GM23338 (cell line): ENCODE results near the gene AHCYL1. TPM values are rescaled to one million over a fixed set of nuclear protein-coding genes. Genes with fewer than 3 reads are reported as not detected.
A peak's percentile ranks its signal among the peaks of the same experiment; 100 is the strongest.

Experiments
- ATAC-seq: fragments of 200-7000 bp; cut with Tn5 transposase; 3 replicates; pipeline ENCODE4 v1.9.1; 2020
- DNase-seq: peaks from one replicate; pipeline ENCODE4 v3.0.0-alpha.2; 2015; ENCODE audit warnings: low spot score
- H2AFZ ChIP-seq: fragments of 200-600 bp; sonication (generic); 2 replicates; pipeline ENCODE4 v1.8.0; 2016; ENCODE audit warnings: antibody characterized with exemption, mild to moderate bottlenecking, moderate library complexity
- H3F3A ChIP-seq: fragments of 200-600 bp; sonication (generic); replicated peaks from 2 replicates; pipeline ENCODE4 v1.8.0; 2017; ENCODE audit warnings: antibody characterized with exemption, mixed run types, low read depth
- H3K27ac ChIP-seq: fragments of 200-600 bp; sonication (generic); 2 replicates; pipeline ENCODE4 v1.6.1; 2016; ENCODE audit warnings: low read depth
- H3K27me3 ChIP-seq: fragments of 200-600 bp; sonication (generic); 2 replicates; pipeline ENCODE4 v1.8.0; 2016; ENCODE audit warnings: mild to moderate bottlenecking, mixed run types, moderate library complexity; ENCODE audit not compliant: insufficient read depth
- H3K36me3 ChIP-seq: fragments of 200-600 bp; sonication (generic); 2 replicates; pipeline ENCODE4 v1.8.0; 2016; ENCODE audit warnings: mild to moderate bottlenecking; ENCODE audit not compliant: insufficient read depth
- H3K4me1 ChIP-seq: fragments of 200-600 bp; sonication (generic); 2 replicates; pipeline ENCODE4 v1.8.0; 2016; ENCODE audit warnings: mild to moderate bottlenecking, moderate library complexity; ENCODE audit not compliant: insufficient read depth
- H3K4me2 ChIP-seq: fragments of 200-600 bp; sonication (generic); 2 replicates; pipeline ENCODE4 v1.7.1; 2017; ENCODE audit warnings: mixed run types
- H3K4me3 ChIP-seq: fragments of 200-600 bp; sonication (generic); 2 replicates; pipeline ENCODE4 v1.6.1; 2016; ENCODE audit warnings: mixed run types
- H3K79me2 ChIP-seq: fragments of 200-600 bp; sonication (generic); replicated peaks from 2 replicates; pipeline ENCODE4 v1.8.0; 2017; ENCODE audit warnings: mild to moderate bottlenecking; ENCODE audit not compliant: insufficient read depth
- H3K9me2 ChIP-seq: fragments of 200-600 bp; sonication (generic); 2 replicates; pipeline ENCODE4 v1.8.0; 2017; ENCODE audit not compliant: insufficient read depth
- H4K20me1 ChIP-seq: fragments of 200-600 bp; sonication (generic); replicated peaks from 2 replicates; pipeline ENCODE4 v1.8.0; 2017; ENCODE audit warnings: mild to moderate bottlenecking; ENCODE audit not compliant: insufficient read depth
- H3K27ac Mint-ChIP-seq: 2 replicates; pipeline ENCODE4 v1.8.0; 2020; ENCODE audit warnings: inconsistent platforms, mild to moderate bottlenecking, moderate library complexity, mixed read lengths
- H3K27me3 Mint-ChIP-seq: 3 replicates; pipeline ENCODE4 v1.8.0; 2022; ENCODE audit warnings: low read depth, mild to moderate bottlenecking, moderate library complexity, mixed read lengths, inconsistent platforms; ENCODE audit not compliant: insufficient read depth, poor library complexity
- H3K36me3 Mint-ChIP-seq: 3 replicates; pipeline ENCODE4 v1.8.0; 2021; ENCODE audit warnings: low read depth, mild to moderate bottlenecking, inconsistent platforms, moderate library complexity, mixed read lengths
- H3K4me1 Mint-ChIP-seq: 3 replicates; pipeline ENCODE4 v1.8.0; 2020; ENCODE audit warnings: mild to moderate bottlenecking, inconsistent platforms, mixed read lengths
- H3K4me3 Mint-ChIP-seq: 3 replicates; pipeline ENCODE4 v1.8.0; 2021; ENCODE audit warnings: moderate library complexity, mild to moderate bottlenecking, inconsistent platforms, mixed read lengths
- H3K9me3 Mint-ChIP-seq: 3 replicates; pipeline ENCODE4 v1.8.0; 2020; ENCODE audit warnings: moderate library complexity, mild to moderate bottlenecking, inconsistent platforms, mixed read lengths
- CTCF ChIP-seq, 2 experiments: fragments of 200-600 bp in 1 of 2; sonication (generic) in 1 of 2; conservative IDR thresholded peaks; 2 replicates each; pipeline versions ENCODE4 v1.5.1 to v1.6.1; 2016 to 2017; ENCODE audit warnings: antibody characterized with exemption in 2 of 2, low read depth in 2 of 2, mild to moderate bottlenecking in 2 of 2, moderate library complexity in 1 of 2
- ETS1 ChIP-seq: IDR thresholded peaks from 2 replicates; pipeline ENCODE4 v1.6.1; 2016; ENCODE audit warnings: antibody characterized with exemption
- EZH2 ChIP-seq: fragments of 200-600 bp; sonication (generic); IDR thresholded peaks from one replicate; pipeline ENCODE4 v1.8.0; 2017; ENCODE audit warnings: antibody characterized with exemption, mild to moderate bottlenecking, low read depth; ENCODE audit not compliant: unreplicated experiment
- EZH2phosphoT487 ChIP-seq: fragments of 200-600 bp; sonication (generic); IDR thresholded peaks from one replicate; pipeline ENCODE4 v1.8.1; 2018; ENCODE audit warnings: antibody characterized with exemption; ENCODE audit not compliant: unreplicated experiment
- JUNB ChIP-seq: IDR thresholded peaks from one replicate; pipeline ENCODE4 v1.6.1; 2016; ENCODE audit warnings: antibody characterized with exemption; ENCODE audit not compliant: unreplicated experiment
- NANOG ChIP-seq: IDR thresholded peaks from 2 replicates; pipeline ENCODE4 v1.6.1; 2016; ENCODE audit warnings: antibody characterized with exemption, borderline replicate concordance
- POLR2AphosphoS5 ChIP-seq: IDR thresholded peaks from 2 replicates; pipeline ENCODE4 v1.6.1; 2016; ENCODE audit warnings: antibody characterized with exemption, low read depth
- STAT1 ChIP-seq: IDR thresholded peaks from one replicate; pipeline ENCODE4 v1.6.1; 2016; ENCODE audit warnings: antibody characterized with exemption; ENCODE audit not compliant: unreplicated experiment
- ZNF331 ChIP-seq: fragments of 250-450 bp; sonication (Bioruptor Pico); IDR thresholded peaks from 2 replicates; pipeline ENCODE4 v1.5.0; 2020; ENCODE audit warnings: low read depth, mild to moderate bottlenecking, moderate library complexity
- ZNF462 ChIP-seq: fragments of 250-450 bp; sonication (Bioruptor Pico); IDR thresholded peaks from 2 replicates; pipeline ENCODE4 v1.5.0; 2020; ENCODE audit warnings: mild to moderate bottlenecking, moderate library complexity
- polyA plus RNA-seq: library from polyadenylated mRNA; unstranded; fragments of >200 nt; fragmentation: Nextera tagmentation; extraction: Ambion mirVana; gene quantifications from 2 replicates; pipeline ENCODE4 v1.2.1, GENCODE V29; 2016
- total RNA-seq: library from RNA; depleted of rRNA; stranded (reverse); fragments of >200 nt; shearing (Covaris generic); gene quantifications from 2 replicates; pipeline ENCODE4 v1.2.3, GENCODE V29; 2014

AHCYL1 gene
- total and polyA plus RNA-seq, 2 experiments from 2014 or later = 63.3 to 70.0 TPM

- Histone ChIP-seq H3K4me2 (peak overlapping the region; percentile 36), H3K79me2 (no peaks in the 10 kb centered on the region), H3K4me3 (no peak overlapping the region), H3F3A (no peaks in the 10 kb centered on the region), H4K20me1 (no peaks in the 10 kb centered on the region), H3K27me3 (peaks cover 60% of the 10 kb centered on the region), H3K9me2 (no peaks in the 10 kb centered on the region), H2AFZ (no peak overlapping the region), H3K4me1 (peaks cover 26% of the 10 kb centered on the region), H3K36me3 (no peaks in the 10 kb centered on the region), H3K27ac (no peak overlapping the region)
- no peak overlapping the region for H3K4me3 Mint-ChIP-seq
- DNase-seq (no peak), ATAC-seq (peak; percentile 30)
- no peak for TF ChIP-seq JUNB
- no peak for TF ChIP-seq NANOG
- TF ChIP-seq ZNF331 (CRISPR knock-in tag) = no peak
- TF ChIP-seq EZH2 = no peak
- H3K4me1 Mint-ChIP-seq = peaks cover 39% of the 10 kb centered on the region
- no peaks in the 10 kb centered on the region for H3K9me3 Mint-ChIP-seq
- H3K27me3 Mint-ChIP-seq = peaks cover 39% of the 10 kb centered on the region
- H3K27ac Mint-ChIP-seq = no peak overlapping the region
- H3K36me3 Mint-ChIP-seq = no peaks in the 10 kb centered on the region
Observed at GRCh38 chr1:109959632-109959973, 25.0 kb upstream of the AHCYL1 start.

GRCh38 chr1:109959974-109960744 lies 24.4 kb upstream of the AHCYL1 start:
- Histone ChIP-seq H3K4me1 (peaks cover 26% of the 10 kb centered on the region), H3K27me3 (peaks cover 66% of the 10 kb centered on the region), H3K4me3 (peak overlapping the region; percentile 12; the same call in 1 of the 2 replicates), H3K4me2 (peak overlapping the region; percentile 41), H3K9me2 (no peaks in the 10 kb centered on the region), H3F3A (no peaks in the 10 kb centered on the region), H2AFZ (no peak overlapping the region), H3K27ac (no peak overlapping the region), H3K79me2 (no peaks in the 10 kb centered on the region), H3K36me3 (no peaks in the 10 kb centered on the region), H4K20me1 (no peaks in the 10 kb centered on the region)
- DNase-seq (peak; percentile 91), ATAC-seq (peak; percentile 87)
- peaks cover 39% of the 10 kb centered on the region for H3K4me1 Mint-ChIP-seq
- H3K36me3 Mint-ChIP-seq = no peaks in the 10 kb centered on the region
- peaks cover 39% of the 10 kb centered on the region for H3K27me3 Mint-ChIP-seq
- peak overlapping the region; percentile 30; the same call in 1 of the 2 replicates for H3K27ac Mint-ChIP-seq
- H3K4me3 Mint-ChIP-seq = peak overlapping the region; percentile 56
- no peaks in the 10 kb centered on the region for H3K9me3 Mint-ChIP-seq
- TF ChIP-seq ETS1 (no peak), CTCF (conservative IDR thresholded peaks at IDR 0.05; ENCODE audit: low read depth in 2 of 2) (no peak), ZNF462 (CRISPR knock-in tag) (no peak), EZH2phosphoT487 (no peak), NANOG (no peak; the same call in 1 of the 2 replicates), EZH2 (no peak), JUNB (no peak), POLR2AphosphoS5 (no peak), STAT1 (no peak), ZNF331 (CRISPR knock-in tag) (no peak)
